ENCODE measurements around the gene PDE4D.

Gene PDE4D

GRCh38 chr5:59555596-59555995 is 337.9 kb downstream of the PDE4D start:
- no peak for TF ChIP-seq CTCF (IDR thresholded peaks at IDR 0.05; ENCODE audit: insufficient read depth, low read length, poor library complexity, severe bottlenecking)
- Histone ChIP-seq H3K36me3 (ENCODE audit: control insufficient read depth, insufficient read depth, low read length) (no peaks in the 10 kb centered on the region), H3K4me3 (replicated peaks; ENCODE audit: low read depth, low read length) (no peak overlapping the region), H3K27me3 (replicated peaks; ENCODE audit: control insufficient read depth, insufficient read depth, low read length) (no peaks in the 10 kb centered on the region)
- DNase-seq (ENCODE audit: extremely low read depth, insufficient read length) = no peak

- Histone ChIP-seq H3K4me3 (replicated peaks; ENCODE audit: low read depth, low read length) (no peak overlapping the region), H3K27me3 (replicated peaks; ENCODE audit: control insufficient read depth, insufficient read depth, low read length) (no peaks in the 10 kb centered on the region), H3K36me3 (ENCODE audit: control insufficient read depth, insufficient read depth, low read length) (no peaks in the 10 kb centered on the region)
- DNase-seq (ENCODE audit: extremely low read depth, insufficient read length) = no peak
- TF ChIP-seq CTCF (IDR thresholded peaks at IDR 0.05; ENCODE audit: insufficient read depth, low read length, poor library complexity, severe bottlenecking) = no peak
Observed at GRCh38 chr5:59554501-59554900, 339.0 kb downstream of the PDE4D start.

GRCh38 chr5:59553992-59554391 is 339.5 kb downstream of the PDE4D start:
- no peaks in the 10 kb centered on the region for H3K27me3 ChIP-seq (replicated peaks; ENCODE audit: control insufficient read depth, insufficient read depth, low read length)

GRCh38 chr5:59548807-59549357 is 344.6 kb downstream of the PDE4D start:
- Histone ChIP-seq H3K27me3 (replicated peaks; ENCODE audit: control insufficient read depth, insufficient read depth, low read length) (no peaks in the 10 kb centered on the region), H3K36me3 (ENCODE audit: control insufficient read depth, insufficient read depth, low read length) (no peaks in the 10 kb centered on the region), H3K4me3 (replicated peaks; ENCODE audit: low read depth, low read length) (no peak overlapping the region)
- TF ChIP-seq CTCF (IDR thresholded peaks at IDR 0.05; ENCODE audit: insufficient read depth, low read length, poor library complexity, severe bottlenecking) = no peak
- no peak for DNase-seq (ENCODE audit: extremely low read depth, insufficient read length)

More at GRCh38 chr5:59553992-59554391, 339.5 kb downstream of the PDE4D start:
- DNase-seq (ENCODE audit: extremely low read depth, insufficient read length) = no peak
- TF ChIP-seq CTCF (IDR thresholded peaks at IDR 0.05; ENCODE audit: insufficient read depth, low read length, poor library complexity, severe bottlenecking) = no peak
- H3K36me3 ChIP-seq (ENCODE audit: control insufficient read depth, insufficient read depth, low read length) = no peaks in the 10 kb centered on the region
- no peak overlapping the region for H3K4me3 ChIP-seq (replicated peaks; ENCODE audit: low read depth, low read length)

GRCh38 chr5:59547731-59548130 is 345.8 kb downstream of the PDE4D start:
- H3K36me3 ChIP-seq (ENCODE audit: control insufficient read depth, insufficient read depth, low read length) = no peaks in the 10 kb centered on the region
- no peak overlapping the region for H3K4me3 ChIP-seq (replicated peaks; ENCODE audit: low read depth, low read length)
- no peaks in the 10 kb centered on the region for H3K27me3 ChIP-seq (replicated peaks; ENCODE audit: control insufficient read depth, insufficient read depth, low read length)
- TF ChIP-seq CTCF (IDR thresholded peaks at IDR 0.05; ENCODE audit: insufficient read depth, low read length, poor library complexity, severe bottlenecking) = no peak
- DNase-seq (ENCODE audit: extremely low read depth, insufficient read length) = no peak

GRCh38 chr5:59544573-59544972 is 349.0 kb downstream of the PDE4D start:
- no peak for DNase-seq (ENCODE audit: extremely low read depth, insufficient read length)
- TF ChIP-seq CTCF (IDR thresholded peaks at IDR 0.05; ENCODE audit: insufficient read depth, low read length, poor library complexity, severe bottlenecking) = no peak
- Histone ChIP-seq H3K36me3 (ENCODE audit: control insufficient read depth, insufficient read depth, low read length) (no peaks in the 10 kb centered on the region), H3K4me3 (replicated peaks; ENCODE audit: low read depth, low read length) (no peak overlapping the region), H3K27me3 (replicated peaks; ENCODE audit: control insufficient read depth, insufficient read depth, low read length) (no peaks in the 10 kb centered on the region)
